ENCODE data around the gene KATNA1. TPM values are rescaled to one million over a fixed set of nuclear protein-coding genes. Genes with fewer than 3 reads are reported as not detected.
A peak's percentile ranks its signal among the peaks of the same experiment; 100 is the strongest.

KATNA1 gene
- total RNA-seq, 1 donor from 2014 or later: 13.3 TPM

- peaks cover 4% of the 10 kb centered on the region for H3K27me3 ChIP-seq (ENCODE audit: low read depth)
- no peak overlapping the region for H3K4me3 ChIP-seq
- ATAC-seq (peak in 1 of 2 donors; percentile 22), DNase-seq (no peak)
- peaks cover 11% of the 10 kb centered on the region for H3K4me1 ChIP-seq
- no peaks in the 10 kb centered on the region for H3K9me3 ChIP-seq
- H3K36me3 ChIP-seq: no peaks in the 10 kb centered on the region
- peak; percentile 31 for TF ChIP-seq CTCF (IDR thresholded peaks at IDR 0.05)
- intact Hi-C loops (cut with DNase I): no loop called here
- H3K27ac ChIP-seq: no peak overlapping the region
Measured at GRCh38 chr6:149560736-149561135, 87.8 kb downstream of the KATNA1 start.

- Histone ChIP-seq H3K36me3 (no peaks in the 10 kb centered on the region), H3K9me3 (no peaks in the 10 kb centered on the region), H3K27me3 (ENCODE audit: low read depth) (peaks cover 4% of the 10 kb centered on the region), H3K4me1 (peaks cover under 1% of the 10 kb centered on the region), H3K27ac (no peak overlapping the region), H3K4me3 (no peak overlapping the region)
- no peak for DNase-seq
- intact Hi-C loops (cut with DNase I): no loop called here
- TF ChIP-seq CTCF (IDR thresholded peaks at IDR 0.05): no peak
- ATAC-seq: no peak
Measured at GRCh38 chr6:149559389-149559788, 89.1 kb downstream of the KATNA1 start.

- TF ChIP-seq CTCF (IDR thresholded peaks at IDR 0.05): no peak
- no peak for DNase-seq
- intact Hi-C loops (cut with DNase I): no loop called here
- H3K9me3 ChIP-seq: no peaks in the 10 kb centered on the region
- H3K4me1 ChIP-seq: no peaks in the 10 kb centered on the region
- H3K36me3 ChIP-seq: no peaks in the 10 kb centered on the region
- ATAC-seq: no peak
- peaks cover 4% of the 10 kb centered on the region for H3K27me3 ChIP-seq (ENCODE audit: low read depth)
- no peak overlapping the region for H3K4me3 ChIP-seq
- H3K27ac ChIP-seq: no peak overlapping the region
Measured at GRCh38 chr6:149558029-149558428, 90.5 kb downstream of the KATNA1 start.

- H3K27ac ChIP-seq: no peak overlapping the region
- H3K9me3 ChIP-seq: no peaks in the 10 kb centered on the region
- no peak for TF ChIP-seq CTCF (IDR thresholded peaks at IDR 0.05)
- H3K4me3 ChIP-seq: no peak overlapping the region
- no peaks in the 10 kb centered on the region for H3K4me1 ChIP-seq
- intact Hi-C loops (cut with DNase I): no loop called here
- H3K27me3 ChIP-seq (ENCODE audit: low read depth): no peaks in the 10 kb centered on the region
- DNase-seq: no peak
- H3K36me3 ChIP-seq: no peaks in the 10 kb centered on the region
- ATAC-seq: no peak
Measured at GRCh38 chr6:149551920-149552319, 96.6 kb downstream of the KATNA1 start.

- peak; percentile 99 for ATAC-seq
- H3K27me3 ChIP-seq (ENCODE audit: low read depth): no peaks in the 10 kb centered on the region
- peak within 1 kb of the TSS; percentile 79 for H3K4me3 ChIP-seq
- H3K9me3 ChIP-seq: no peaks in the 10 kb centered on the region
- peak; percentile 77 for TF ChIP-seq CTCF (IDR thresholded peaks at IDR 0.05)
- peak within 1 kb of the TSS; percentile 98 for H3K27ac ChIP-seq
- intact Hi-C loops (cut with DNase I): no loop called here
- H3K36me3 ChIP-seq: peaks cover 10% of the 10 kb centered on the region
- H3K4me1 ChIP-seq: peaks cover 29% of the 10 kb centered on the region
- DNase-seq: peak; percentile 99
Measured at GRCh38 chr6:149545754-149546471, 102.6 kb downstream of the KATNA1 start, which contains the start of gene PPIL4. Gene PPIL4, minus strand, starts transcription at chr6:149546043. Its CDS starts 38 bp downstream, at chr6:149546005.

Data from lower lobe of right lung (tissue), 2 donors.